HG03135 (cell line): Measurements from ENCODE around the gene BMP7.

ENCODE experiments used
- ATAC-seq: cut with Tn5 transposase; IDR thresholded peaks from one replicate; pipeline ENCODE4 v1.9.1; 2021; ENCODE audit warnings: mild to moderate bottlenecking, moderate library complexity; ENCODE audit not compliant: unreplicated experiment

The BMP7 gene

GRCh38 chr20:57266291-57267157, at the start of gene BMP7:
TSS of gene BMP7 (minus strand) at chr20:57266641. CDS start at chr20:57266122, 519 bp downstream.
- no peak for ATAC-seq

DNA sequence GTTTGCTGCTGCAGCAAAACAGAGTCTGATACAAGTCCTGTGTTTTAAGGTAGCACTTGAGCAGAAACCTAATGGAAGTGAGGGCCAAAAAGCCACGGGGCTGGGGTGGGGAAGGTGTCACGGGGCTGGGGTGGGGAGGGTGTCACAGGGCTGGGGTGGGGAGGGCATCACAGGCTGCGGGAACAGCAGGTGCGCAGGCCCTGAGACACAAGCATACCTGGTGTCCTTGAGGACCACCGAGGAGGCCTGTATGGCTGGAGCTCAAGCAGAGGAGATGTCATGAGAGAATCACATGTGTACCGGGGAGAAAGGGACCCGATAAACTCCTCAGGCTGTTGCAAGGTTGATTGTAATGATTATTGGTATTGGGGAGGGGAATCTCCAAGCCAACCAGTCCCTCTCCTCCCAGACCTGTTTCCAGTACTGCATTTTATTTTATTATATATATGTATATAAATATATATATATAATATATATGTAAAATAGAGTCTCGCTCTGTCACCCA, 49.6 kb upstream of the BMP7 start:
- no peak for ATAC-seq

GRCh38 chr20:57315083-57315975, 48.9 kb upstream of the BMP7 start:
- ATAC-seq: no peak

GRCh38 chr20:57313951-57314350, 47.5 kb upstream of the BMP7 start:
- ATAC-seq: no peak

DNA sequence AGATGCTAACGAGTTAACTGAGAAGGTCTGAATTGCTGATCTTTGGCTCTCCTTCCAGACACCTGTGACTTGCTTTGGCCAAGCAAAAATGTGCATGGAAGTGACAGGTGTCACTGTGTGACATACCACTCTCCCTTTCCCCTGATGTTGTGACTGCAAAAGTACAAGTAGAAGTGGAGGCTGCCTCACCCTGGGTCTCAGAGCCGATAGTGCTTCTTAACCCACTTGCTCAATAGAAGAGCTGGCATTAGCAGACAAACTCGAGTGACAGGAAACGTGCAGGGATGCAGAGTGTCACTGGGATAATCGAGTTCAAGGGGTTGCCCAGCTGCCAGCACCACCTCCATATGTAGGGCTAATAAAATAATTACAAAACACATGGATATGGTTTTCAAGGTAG, 46.8 kb upstream of the BMP7 start:
- no peak for ATAC-seq

- no peak for ATAC-seq
These were observed 45.7 kb upstream of the BMP7 start for GRCh38 chr20:57312138-57312537.

- no peak for ATAC-seq
These were observed 44.5 kb upstream of the BMP7 start for GRCh38 chr20:57310821-57311514.

GRCh38 chr20:57309544-57310115, 43.2 kb upstream of the BMP7 start:
- no peak for ATAC-seq

DNA sequence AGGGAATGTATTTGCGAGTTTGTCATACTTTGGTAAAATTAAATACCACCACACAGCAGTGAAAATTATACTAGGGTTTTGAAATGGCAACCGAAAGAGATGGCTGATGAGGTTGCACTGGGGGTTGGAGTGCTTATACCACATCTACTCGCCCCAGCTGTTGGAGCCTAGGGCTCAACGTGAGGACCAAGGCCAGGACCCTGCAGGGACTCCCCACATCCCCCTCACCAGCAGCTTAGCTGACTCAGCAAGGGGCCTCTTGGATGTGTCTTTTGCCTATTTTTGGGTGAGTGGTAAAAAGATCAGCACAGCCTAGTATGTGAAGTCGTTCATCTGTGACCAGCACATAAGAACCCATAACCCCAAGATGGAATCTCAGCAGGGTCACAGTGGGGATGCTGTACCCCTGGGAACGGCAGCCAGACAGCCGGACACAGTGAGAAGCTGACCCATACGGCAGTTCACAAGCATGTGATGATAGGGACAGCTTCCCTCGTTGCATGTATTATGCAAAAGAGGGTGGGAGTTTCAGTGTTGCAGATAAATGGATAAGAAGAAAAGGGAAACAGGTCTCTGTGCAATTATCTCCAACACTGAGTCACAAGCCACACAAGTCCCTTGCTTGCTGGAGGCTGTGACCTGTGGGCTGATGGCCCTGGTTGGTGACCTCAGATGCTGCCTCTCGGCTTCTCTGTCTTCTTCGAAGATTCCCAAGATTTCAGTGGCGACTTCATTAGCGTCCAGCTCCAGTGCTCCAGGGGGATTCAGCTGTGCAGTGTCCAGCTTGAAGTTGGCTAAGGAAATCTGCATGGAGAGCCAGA, 42.2 kb upstream of the BMP7 start:
- no peak for ATAC-seq

DNA sequence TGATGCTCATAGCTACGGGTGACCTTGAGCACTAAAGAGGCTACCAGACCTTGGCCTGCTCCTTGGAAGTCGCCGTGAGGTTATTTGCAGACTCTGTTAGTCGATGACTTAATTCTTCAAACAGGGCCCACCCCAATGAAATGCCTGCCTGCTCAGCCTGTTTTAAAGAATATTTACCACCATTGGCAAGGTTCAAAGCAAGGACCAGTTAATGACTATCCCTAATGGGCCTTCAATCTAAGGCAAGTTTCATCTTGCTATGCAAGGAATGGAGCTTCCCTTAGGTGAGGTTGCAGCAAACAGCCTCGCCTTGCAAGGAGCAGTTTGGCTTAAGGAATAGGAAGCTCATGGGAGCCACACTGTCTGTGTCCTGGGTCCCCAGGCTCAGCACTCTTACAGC, 40.3 kb upstream of the BMP7 start:
- no peak for ATAC-seq

- ATAC-seq: no peak
These were observed 34.6 kb upstream of the BMP7 start for GRCh38 chr20:57301026-57301425.

DNA sequence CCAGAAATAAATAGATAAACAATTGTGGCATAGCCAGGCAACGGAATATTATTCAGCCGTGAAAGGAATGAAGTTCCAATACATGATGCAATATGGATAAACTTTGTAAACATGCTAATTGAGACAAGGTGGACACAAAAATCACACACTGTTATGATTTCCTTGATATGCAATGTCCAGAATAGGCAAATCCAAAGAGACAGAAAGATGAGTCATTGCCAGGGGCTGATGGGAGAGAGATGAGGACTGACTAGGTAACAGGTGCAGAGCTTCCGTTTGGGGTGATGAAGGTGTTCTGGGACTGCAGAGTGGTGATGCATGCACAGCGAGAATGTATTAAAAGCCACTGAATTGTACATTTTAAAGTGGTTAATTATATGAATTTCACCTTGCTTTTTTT, 32.0 kb upstream of the BMP7 start:
- ATAC-seq: no peak

- ATAC-seq: no peak
These were observed 28.1 kb upstream of the BMP7 start for GRCh38 chr20:57294550-57294949.

- no peak for ATAC-seq
These were observed 27.6 kb upstream of the BMP7 start for GRCh38 chr20:57293995-57294394.

- no peak for ATAC-seq
These were observed 26.2 kb upstream of the BMP7 start for GRCh38 chr20:57292611-57293010.

- no peak for ATAC-seq
These were observed 25.3 kb upstream of the BMP7 start for GRCh38 chr20:57291694-57292093.

DNA sequence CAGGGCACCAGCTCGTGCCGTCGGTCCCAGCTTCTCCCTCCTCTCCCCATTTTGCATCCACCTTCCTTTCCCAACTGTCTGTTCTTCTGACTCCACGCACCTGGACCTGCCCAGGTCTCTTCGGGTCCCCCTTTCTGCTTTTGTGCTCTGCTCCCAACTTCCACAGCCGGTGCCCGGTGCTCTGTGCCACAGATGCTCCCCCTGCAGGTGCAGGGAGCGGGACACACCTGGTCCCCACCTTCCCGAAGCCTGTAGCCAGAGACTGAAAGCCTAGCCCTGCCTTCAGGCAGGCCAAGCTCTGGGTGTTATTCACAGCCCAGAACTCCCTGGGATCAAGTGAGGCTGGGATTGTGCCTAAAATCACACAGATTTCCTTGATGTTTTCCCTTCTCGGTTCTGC, 24.6 kb upstream of the BMP7 start:
- no peak for ATAC-seq

GRCh38 chr20:57290178-57290484, 23.7 kb upstream of the BMP7 start:
- ATAC-seq: no peak

DNA sequence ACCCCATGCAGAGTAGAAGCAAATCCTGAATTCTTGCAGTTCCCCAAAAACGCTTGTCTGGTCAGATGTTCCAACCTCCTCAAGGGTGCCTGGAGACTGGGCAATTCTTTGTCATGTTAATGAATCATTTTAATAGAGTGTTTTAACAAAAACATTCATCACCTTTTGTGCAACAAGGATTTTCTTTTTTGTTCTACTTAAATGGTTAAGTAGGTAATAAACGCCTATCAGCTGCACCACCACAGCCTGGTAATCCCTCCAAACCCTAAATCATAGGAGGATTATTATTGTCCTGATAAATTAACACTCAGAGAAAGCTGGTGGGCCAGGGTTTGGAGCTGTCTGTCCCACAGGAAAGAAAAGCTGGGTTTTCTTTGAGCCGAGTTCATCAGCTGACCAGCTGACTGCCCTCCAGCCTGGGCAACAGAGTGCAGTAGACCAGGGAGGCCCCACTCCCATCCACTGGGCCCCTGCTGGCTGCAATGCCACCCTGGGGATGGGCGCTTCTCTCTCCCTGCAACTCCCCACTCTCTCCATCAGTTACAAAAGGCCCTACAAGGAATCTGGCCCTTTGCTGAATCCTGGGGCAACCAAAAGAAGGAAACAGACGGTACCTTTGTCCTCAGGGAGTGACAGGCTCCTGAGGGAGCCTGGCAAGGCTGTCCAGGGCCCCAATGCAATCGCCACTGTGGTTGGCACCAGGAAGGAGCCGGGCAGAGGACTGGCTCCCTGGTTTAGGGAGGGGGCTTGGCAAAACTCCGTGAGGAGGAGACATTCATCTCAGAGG, 23.1 kb upstream of the BMP7 start:
- no peak for ATAC-seq
